Measurements from ENCODE around the gene ETV6.

ETV6 gene

GRCh38 chr12:11811008-11811407, 161.5 kb downstream of the ETV6 start:
- no peak for FAIRE-seq

- no peak for FAIRE-seq
These were observed 162.7 kb downstream of the ETV6 start for GRCh38 chr12:11812241-11812585.

- no peak for FAIRE-seq
These were observed 163.3 kb downstream of the ETV6 start for GRCh38 chr12:11812586-11813437.

GRCh38 chr12:11813438-11813813, 164.0 kb downstream of the ETV6 start:
- no peak for FAIRE-seq

GRCh38 chr12:11814374-11814773, 164.9 kb downstream of the ETV6 start:
- no peak for FAIRE-seq

GRCh38 chr12:11815397-11815796, 165.9 kb downstream of the ETV6 start:
- no peak for FAIRE-seq

GRCh38 chr12:11819643-11820042, 170.2 kb downstream of the ETV6 start:
- no peak for FAIRE-seq

- FAIRE-seq, result no peak
These were observed 171.0 kb downstream of the ETV6 start for GRCh38 chr12:11820476-11820875.

GRCh38 chr12:11821386-11822080, 172.1 kb downstream of the ETV6 start:
- no peak for FAIRE-seq

- no peak for FAIRE-seq
These were observed 172.8 kb downstream of the ETV6 start for GRCh38 chr12:11822081-11822834.

- no peak for FAIRE-seq
These were observed 173.6 kb downstream of the ETV6 start for GRCh38 chr12:11823043-11823442.

- no peak for FAIRE-seq
These were observed 174.1 kb downstream of the ETV6 start for GRCh38 chr12:11823593-11823992.

- no peak for FAIRE-seq
These were observed 174.6 kb downstream of the ETV6 start for GRCh38 chr12:11824069-11824468.

- no peak for FAIRE-seq
These were observed 175.3 kb downstream of the ETV6 start for GRCh38 chr12:11824736-11825135.

GRCh38 chr12:11825278-11825677, 175.8 kb downstream of the ETV6 start:
- FAIRE-seq, result no peak

- FAIRE-seq, result no peak
These were observed 177.1 kb downstream of the ETV6 start for GRCh38 chr12:11826574-11826973.

- no peak for FAIRE-seq
These were observed 177.9 kb downstream of the ETV6 start for GRCh38 chr12:11827091-11828061.

GRCh38 chr12:11829764-11830194, 180.3 kb downstream of the ETV6 start:
- no peak for FAIRE-seq

- no peak for FAIRE-seq
These were observed 180.9 kb downstream of the ETV6 start for GRCh38 chr12:11830307-11830801.

- no peak for FAIRE-seq
These were observed 182.6 kb downstream of the ETV6 start for GRCh38 chr12:11832093-11832492.

GRCh38 chr12:11833174-11833895, 183.9 kb downstream of the ETV6 start:
- FAIRE-seq, result no peak
